Activated CD8-positive, alpha-beta memory T cell treated with anti-CD3 and anti-CD28 coated beads for 36 hours (primary cell): ENCODE results near the gene DCC. TPM values are rescaled to one million over a fixed set of nuclear protein-coding genes. Genes with fewer than 3 reads are reported as not detected.

Experiments
- CTCF ChIA-PET: fragments of 350-600 bp; sonication (Branson Sonifier 250); formaldehyde crosslinking; loops from one replicate; lab custom pipeline; 2021; ENCODE audit warnings: antibody characterized with exemption; lab: Charles Lee
- POLR2A ChIA-PET: fragments of 350-600 bp; sonication (Branson Sonifier 250); formaldehyde crosslinking; loops from one replicate; lab custom pipeline; 2021; ENCODE audit warnings: antibody characterized with exemption; lab: Charles Lee
- total RNA-seq, 2 experiments: library from RNA; stranded (reverse); gene quantifications; one replicate each; pipeline ENCODE4 v1.2.3, GENCODE V29; 2021

Gene DCC
- total RNA-seq, 2 experiments from 2014 or later, result not detected

GRCh38 chr18:52723550-52723970, 383.6 kb downstream of the DCC start:
- CTCF ChIA-PET, result no interaction called here

GRCh38 chr18:52730972-52731619, 391.1 kb downstream of the DCC start:
- CTCF ChIA-PET, result no interaction called here
- POLR2A ChIA-PET, result no interaction called here

More at GRCh38 chr18:52723550-52723970, 383.6 kb downstream of the DCC start:
- POLR2A ChIA-PET, result no interaction called here

GRCh38 chr18:52738946-52739345, 398.9 kb downstream of the DCC start:
- ChIA-PET POLR2A (no interaction called here), CTCF (no interaction called here)

- POLR2A ChIA-PET, result no interaction called here
- CTCF ChIA-PET, result no interaction called here
Measured at GRCh38 chr18:52746986-52747385, 407.0 kb downstream of the DCC start.

GRCh38 chr18:52747869-52748268, 407.9 kb downstream of the DCC start:
- ChIA-PET POLR2A (no interaction called here), CTCF (no interaction called here)

GRCh38 chr18:52748343-52748742, 408.3 kb downstream of the DCC start:
- ChIA-PET POLR2A (no interaction called here), CTCF (no interaction called here)

GRCh38 chr18:52749542-52749941, 409.5 kb downstream of the DCC start:
- ChIA-PET CTCF (no interaction called here), POLR2A (no interaction called here)

GRCh38 chr18:52750995-52751394, 411.0 kb downstream of the DCC start:
- ChIA-PET CTCF (no interaction called here), POLR2A (no interaction called here)

GRCh38 chr18:52764316-52764715, 424.3 kb downstream of the DCC start:
- ChIA-PET CTCF (no interaction called here), POLR2A (no interaction called here)

GRCh38 chr18:52766002-52766545, 426.1 kb downstream of the DCC start:
- POLR2A ChIA-PET, result no interaction called here
- CTCF ChIA-PET, result no interaction called here

GRCh38 chr18:52781113-52781512, 441.1 kb downstream of the DCC start:
- ChIA-PET CTCF (no interaction called here), POLR2A (no interaction called here)

GRCh38 chr18:52791321-52791720, 451.3 kb downstream of the DCC start:
- CTCF ChIA-PET, result no interaction called here
- POLR2A ChIA-PET, result no interaction called here

GRCh38 chr18:52812834-52813233, 472.8 kb downstream of the DCC start:
- POLR2A ChIA-PET, result no interaction called here

GRCh38 chr18:52813635-52814416, 473.8 kb downstream of the DCC start:
- CTCF ChIA-PET, result no interaction called here
- POLR2A ChIA-PET, result no interaction called here

More at GRCh38 chr18:52812834-52813233, 472.8 kb downstream of the DCC start:
- CTCF ChIA-PET, result interaction anchor here (0.9 kb wide), 1 partner anchor 11 kb away, joined by 3 read pairs; no protein-coding TSS in a partner anchor

GRCh38 chr18:52815651-52816050, 475.7 kb downstream of the DCC start:
- CTCF ChIA-PET, result no interaction called here
- POLR2A ChIA-PET, result no interaction called here

- CTCF ChIA-PET, result no interaction called here
- POLR2A ChIA-PET, result no interaction called here
Measured at GRCh38 chr18:52816121-52816520, 476.1 kb downstream of the DCC start.

GRCh38 chr18:52822160-52822559, 482.2 kb downstream of the DCC start:
- ChIA-PET POLR2A (no interaction called here), CTCF (no interaction called here)

GRCh38 chr18:52824126-52824525, 484.1 kb downstream of the DCC start:
- CTCF ChIA-PET, result interaction anchor here (0.9 kb wide), 1 partner anchor 11 kb away, joined by 3 read pairs; no protein-coding TSS in a partner anchor
- POLR2A ChIA-PET, result interaction anchor here (0.6 kb wide), 1 partner anchor 28 kb away, joined by 7 read pairs; no protein-coding TSS in a partner anchor

GRCh38 chr18:52826994-52827393, 487.0 kb downstream of the DCC start:
- CTCF ChIA-PET, result no interaction called here
- POLR2A ChIA-PET, result no interaction called here

- POLR2A ChIA-PET, result no interaction called here
- CTCF ChIA-PET, result no interaction called here
Measured at GRCh38 chr18:52829320-52829719, 489.3 kb downstream of the DCC start.
